DMS114 treated with DMSO at 0.1 percent for 48 hours (cell line): ENCODE measurements around the gene CRYBG2.
"Not testable (repeated sequence)": the region's sequence is repeated elsewhere in the genome, so short reads cannot be mapped to it uniquely, and the experiment has no call there.

Experiments used
- DNase-seq: peaks from one replicate; lab custom pipeline; 2025; ENCODE audit not compliant: unreplicated experiment; lab: John Stamatoyannopoulos, UW

The CRYBG2 gene

GRCh38 chr1:26296340-26297056, 57.4 kb downstream of the CRYBG2 start:
- DNase-seq, result no peak

DNA sequence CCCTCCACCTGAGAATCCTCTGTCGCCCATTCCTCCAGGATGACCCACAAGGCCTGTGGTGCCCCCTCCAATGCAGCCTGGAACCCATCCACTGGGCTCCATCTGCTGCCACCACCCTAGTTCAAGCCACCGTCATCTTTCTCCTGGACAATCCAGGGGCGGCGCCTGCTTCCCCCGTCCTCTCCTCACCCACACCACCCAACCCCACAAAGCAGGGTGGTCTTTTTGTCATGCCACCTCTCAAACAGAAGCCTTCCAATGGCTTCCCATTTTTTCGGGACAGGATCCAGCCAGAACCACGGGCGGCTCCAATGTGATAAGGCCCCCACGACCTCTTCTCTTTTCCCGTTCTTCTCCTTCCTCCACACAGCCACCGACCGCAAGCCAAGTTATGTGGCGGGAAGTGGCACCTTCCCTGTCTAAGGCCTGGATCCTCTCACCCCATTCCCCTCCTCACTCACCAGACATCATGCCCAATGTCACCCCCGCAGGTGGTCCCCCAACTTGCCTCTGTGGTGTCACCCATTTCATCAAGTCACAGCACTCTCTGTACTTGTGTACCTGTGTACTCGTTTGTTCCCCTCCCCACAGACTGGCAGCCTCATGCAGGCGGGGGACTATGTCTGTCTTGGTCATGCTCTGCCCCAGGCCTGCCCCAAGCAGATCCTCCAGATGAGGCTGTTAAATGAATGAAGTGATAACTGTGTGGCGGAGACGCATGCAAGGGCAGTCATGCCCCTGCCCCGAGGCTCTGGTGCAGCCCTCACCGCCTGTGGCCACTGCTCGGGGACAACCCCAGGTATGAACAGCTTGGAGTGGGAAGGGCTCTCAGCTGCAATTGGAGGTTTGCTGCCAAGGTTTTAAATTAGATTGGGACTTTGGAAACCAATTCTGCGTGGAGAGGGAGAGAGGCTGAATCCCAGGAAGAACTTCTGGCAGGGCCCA, 58.5 kb downstream of the CRYBG2 start:
- no peak for DNase-seq

DNA sequence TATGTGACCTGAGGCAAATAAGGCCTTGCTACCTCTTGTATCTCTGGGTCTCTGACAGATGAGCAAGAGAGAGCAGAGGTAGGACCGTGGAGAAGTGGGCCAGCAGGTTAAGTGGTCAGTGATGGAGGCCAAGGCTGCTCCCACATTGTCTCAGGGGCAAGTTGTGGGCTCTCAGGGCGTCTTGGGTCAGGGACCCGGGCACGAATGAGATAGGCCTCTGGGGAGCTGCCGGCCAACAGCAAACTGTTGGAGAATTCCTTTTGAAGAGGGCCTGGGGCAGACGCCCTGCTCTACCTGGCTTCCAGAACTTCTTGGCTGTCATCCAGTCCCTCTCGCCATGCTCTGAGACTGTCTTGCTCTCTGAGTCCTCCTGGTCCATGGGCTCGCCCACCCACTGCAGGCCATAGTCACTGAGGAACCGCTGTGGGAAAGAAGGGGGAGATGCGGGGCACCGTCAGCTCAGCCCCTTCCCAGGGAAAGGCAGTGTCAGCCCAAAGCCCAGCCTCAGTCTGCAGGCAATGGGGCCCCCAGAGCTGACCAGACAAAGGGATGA, 59.9 kb downstream of the CRYBG2 start:
- DNase-seq, result no peak

- DNase-seq, result not testable (repeated sequence)
Observed at GRCh38 chr1:26292735-26293134, 61.2 kb downstream of the CRYBG2 start.

GRCh38 chr1:26291939-26292338, 62.0 kb downstream of the CRYBG2 start:
- DNase-seq, result no peak

GRCh38 chr1:26291433-26291832, 62.5 kb downstream of the CRYBG2 start:
- no peak for DNase-seq

DNA sequence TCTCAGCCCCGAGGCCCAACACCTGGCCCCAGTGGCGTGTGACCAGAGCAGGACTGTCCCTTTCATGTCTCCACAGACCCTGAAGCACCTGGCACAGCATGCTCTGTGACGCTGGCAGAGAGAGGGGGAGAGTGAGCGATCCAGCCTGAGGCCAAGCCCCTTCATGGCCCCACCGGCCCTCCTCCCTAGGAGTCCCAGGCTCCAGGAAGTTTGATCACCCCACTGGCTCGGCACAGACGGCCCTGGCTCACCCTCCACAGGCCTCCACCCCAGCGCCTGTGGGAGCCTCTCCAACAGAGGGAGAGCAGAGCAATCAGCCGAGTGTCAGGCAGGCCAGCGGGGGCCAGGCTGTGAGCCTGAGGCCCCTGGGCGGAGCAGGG, 63.1 kb downstream of the CRYBG2 start:
- no peak for DNase-seq

DNA sequence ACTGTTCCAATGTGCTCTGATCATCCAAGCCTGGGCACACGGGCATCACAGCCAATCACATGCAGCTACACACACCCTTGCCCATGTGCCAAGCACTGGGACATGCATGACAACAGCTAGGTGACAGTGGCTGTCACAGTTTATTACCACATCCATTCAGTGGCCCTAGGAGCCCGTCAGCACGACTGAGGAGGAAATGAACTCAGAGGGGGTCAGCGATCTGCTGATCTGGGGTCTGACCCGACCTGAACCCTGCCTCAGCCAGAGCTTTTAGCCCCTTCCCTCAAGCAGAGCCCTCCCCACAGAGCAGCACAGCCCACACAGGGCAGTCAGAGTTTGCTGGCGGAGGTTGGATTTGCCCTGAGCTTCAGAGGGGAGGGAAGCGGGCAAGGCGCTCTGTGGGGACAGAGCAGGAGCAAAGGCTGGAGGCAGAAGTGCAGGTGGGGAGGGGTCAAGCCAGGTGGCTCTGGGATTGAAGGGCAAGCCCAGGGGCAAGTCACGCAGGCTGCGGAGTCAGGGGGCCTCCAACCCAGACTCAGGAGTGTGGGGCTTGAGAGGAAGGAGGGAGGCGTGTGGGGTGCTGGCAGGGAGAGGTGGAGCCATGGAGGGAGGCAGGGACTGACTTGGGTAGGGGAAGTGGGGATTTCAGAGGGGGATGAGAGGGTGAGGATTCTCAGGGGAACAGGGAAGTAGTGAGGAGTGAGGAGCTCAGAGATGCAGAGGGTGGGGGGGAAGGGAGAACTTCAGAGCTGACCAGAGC, 63.6 kb downstream of the CRYBG2 start:
- DNase-seq, result no peak

GRCh38 chr1:26289158-26290059, 64.5 kb downstream of the CRYBG2 start:
- no peak for DNase-seq

- DNase-seq, result no peak
Observed at GRCh38 chr1:26288311-26288941, 65.5 kb downstream of the CRYBG2 start.

- DNase-seq, result no peak
Observed at GRCh38 chr1:26287811-26288210, 66.1 kb downstream of the CRYBG2 start.

DNA sequence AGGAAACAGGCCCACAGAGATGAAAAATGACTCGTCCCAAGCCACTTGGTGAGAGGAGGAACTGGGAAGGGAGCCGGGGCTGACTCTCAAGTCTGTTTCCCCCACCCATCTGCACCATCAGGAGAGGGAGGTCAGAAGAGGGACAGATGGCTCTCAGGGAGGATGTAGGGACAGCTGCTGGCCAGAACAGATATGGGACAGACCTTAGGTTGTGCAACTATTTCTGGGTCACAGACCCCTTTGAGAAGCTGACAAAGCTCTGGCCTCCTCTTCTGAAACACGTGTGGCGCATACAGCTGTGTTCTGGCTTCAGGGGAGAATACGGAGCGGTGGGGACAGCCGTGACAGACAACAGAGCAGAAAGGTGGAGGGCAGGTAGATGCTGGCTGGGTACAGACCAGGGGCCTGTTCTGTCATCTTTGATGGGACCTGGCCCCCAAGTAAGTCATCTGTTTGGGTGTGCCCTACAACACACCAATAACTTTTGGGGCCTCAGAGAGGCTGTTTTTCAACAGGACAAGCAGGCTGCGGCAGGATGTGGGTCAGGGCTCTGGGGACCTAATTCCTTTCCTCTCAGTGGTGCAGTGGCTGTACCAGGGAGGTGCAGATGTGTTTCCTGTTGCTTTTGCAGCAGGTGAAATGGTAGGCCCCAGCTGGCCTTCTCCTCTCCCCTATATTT, 66.8 kb downstream of the CRYBG2 start:
- no peak for DNase-seq

DNA sequence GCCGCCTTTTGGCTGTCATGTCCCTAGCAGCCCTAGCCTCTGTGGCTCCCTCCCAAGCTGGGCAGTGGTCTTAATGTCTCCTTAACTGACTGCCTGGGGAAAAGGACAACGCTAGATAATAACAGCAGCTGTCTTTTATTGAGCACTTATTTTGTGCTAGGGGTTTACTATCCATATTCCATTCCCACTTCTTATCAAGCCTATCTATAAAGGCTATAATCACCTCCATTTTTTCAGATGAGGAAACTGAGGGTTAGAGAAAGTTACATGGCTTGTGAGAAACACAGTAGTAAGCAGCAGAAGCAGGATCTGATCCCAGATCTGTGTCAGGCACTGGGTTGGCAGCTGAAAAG, 67.9 kb downstream of the CRYBG2 start:
- DNase-seq, result no peak

DNA sequence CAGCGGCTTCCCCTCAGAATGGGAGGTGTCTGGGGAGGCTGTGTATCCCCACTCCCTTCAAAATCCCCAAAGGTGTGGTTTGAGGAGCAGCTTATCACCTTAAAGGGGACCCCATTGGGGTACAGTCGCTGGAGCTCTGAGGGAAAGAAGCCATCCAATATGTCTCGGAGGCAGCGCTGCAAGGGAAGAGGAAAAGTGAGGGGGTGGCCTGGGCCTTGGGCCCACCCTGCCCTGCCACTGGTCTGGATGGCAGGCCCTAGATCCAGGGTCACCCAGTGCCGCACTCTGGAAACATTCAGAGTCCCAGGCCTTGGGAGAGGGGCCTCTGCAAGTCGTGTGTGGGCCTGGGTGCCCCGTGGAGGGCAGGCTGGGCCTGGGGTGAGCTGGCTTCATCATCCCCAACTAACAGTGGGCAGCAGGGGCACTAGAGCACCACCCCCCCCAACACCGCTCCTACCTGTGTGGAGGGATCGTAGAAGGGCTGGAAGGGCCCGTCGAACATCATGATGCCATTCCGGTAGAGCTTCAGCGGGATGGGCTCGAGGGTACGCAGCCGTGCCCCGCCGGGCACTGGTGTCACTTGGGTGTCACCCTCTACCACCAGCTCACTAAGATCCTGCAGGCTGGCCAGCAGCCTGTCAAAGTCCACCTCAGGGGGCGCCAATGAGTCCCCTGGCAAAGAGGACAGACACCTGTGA, 68.4 kb downstream of the CRYBG2 start:
- no peak for DNase-seq

DNA sequence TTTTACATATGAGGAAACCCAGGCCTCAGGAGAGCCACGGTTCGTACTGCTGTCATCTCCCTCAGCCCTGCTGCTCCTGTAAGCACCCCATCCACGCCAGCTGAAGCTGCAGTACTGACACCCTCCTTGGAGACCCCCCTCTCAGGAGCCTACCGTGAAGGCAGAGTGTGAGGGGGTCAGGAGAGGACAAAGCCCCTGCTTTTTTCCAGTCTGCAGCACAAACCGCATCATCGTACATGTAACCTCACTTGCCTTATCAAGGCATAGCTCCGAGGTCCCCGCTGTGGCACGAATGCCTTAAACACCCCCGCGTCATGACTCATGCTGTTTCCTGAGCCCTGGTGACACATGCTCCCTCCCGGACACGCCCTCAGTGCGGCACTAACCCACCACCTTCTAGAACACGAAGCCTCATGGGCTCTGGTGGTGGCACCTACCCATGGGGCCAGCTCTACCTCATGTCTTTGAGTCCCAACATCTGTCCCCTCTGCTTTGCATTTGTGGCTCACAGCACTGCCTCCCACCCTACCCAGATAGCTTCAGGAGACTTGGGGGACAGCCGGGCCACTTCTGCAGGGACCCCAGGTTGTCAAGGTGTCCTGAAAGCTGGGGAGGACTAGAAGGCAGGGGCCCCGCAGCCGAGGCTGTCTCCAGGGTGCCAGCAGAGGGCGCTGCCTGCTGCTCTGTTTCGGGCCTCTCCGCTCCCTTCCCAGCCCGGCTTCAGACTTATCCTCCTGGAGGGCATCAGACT, 69.2 kb downstream of the CRYBG2 start:
- DNase-seq, result no peak

DNA sequence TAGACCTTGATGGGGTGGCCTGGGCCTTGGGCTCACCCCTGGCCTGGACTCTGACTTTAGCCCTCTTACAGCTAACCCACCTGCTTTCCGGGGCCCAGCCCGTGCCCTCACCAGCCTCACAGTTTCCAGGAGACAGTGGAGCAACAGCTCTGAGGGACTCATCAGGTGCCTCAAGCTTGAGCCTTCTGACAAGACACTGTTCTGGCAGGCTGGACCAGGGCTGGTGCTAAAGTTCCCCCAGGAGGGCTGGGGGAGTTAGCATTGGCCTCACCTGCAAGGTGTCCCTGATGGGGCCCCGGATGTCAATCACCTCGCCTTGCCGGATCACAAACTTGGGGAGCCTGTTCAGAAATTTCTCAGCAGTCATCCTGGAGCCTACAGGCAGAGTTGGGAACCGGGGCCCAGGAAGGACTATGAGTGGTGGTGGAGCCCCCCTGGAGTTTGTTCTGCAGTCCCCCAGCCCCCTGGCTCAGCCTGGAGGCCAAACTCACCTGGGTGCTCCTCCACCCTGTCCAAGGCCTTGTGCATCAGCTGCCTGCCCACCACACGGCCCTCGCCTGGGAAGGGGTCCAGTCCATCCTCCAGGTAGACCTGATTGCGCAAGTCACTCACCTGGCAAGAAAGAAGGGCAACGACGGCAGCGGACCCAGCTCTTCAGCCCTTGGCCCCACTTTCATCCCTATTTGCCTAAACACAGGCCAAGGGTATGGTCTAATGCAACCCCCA, 69.9 kb downstream of the CRYBG2 start:
- DNase-seq, result no peak

- DNase-seq, result no peak
Observed at GRCh38 chr1:26283279-26283853, 70.6 kb downstream of the CRYBG2 start.
